ENCODE data around the gene SMC1B.

SMC1B gene

GRCh38 chr22:45305456-45306075 is 107.8 kb downstream of the SMC1B start:
- 0 out of 2 replicates have a peak, but pooled peaks cover 5% of the 10 kb centered on the region for H3K27me3 ChIP-seq (ENCODE audit: insufficient read depth, low read length)
- H3K36me3 ChIP-seq (ENCODE audit: insufficient read depth, low read length) = no peaks in the 10 kb centered on the region
- H2AFZ ChIP-seq (ENCODE audit: low read length) = no peak overlapping the region
- peaks cover 12% of the 10 kb centered on the region for H3K4me1 ChIP-seq (ENCODE audit: insufficient read depth, low read length, severe bottlenecking)
- H4K20me1 ChIP-seq (ENCODE audit: insufficient read depth, low read length) = no peaks in the 10 kb centered on the region
- H3K9ac ChIP-seq (ENCODE audit: low read length) = no peak overlapping the region
- H3K79me2 ChIP-seq (ENCODE audit: insufficient read depth, low read length) = no peaks in the 10 kb centered on the region
- H3F3A ChIP-seq (ENCODE audit: insufficient read depth, low read length) = no peaks in the 10 kb centered on the region
- H3K4me3 ChIP-seq (ENCODE audit: low read depth, low read length, poor library complexity, severe bottlenecking) = no peak overlapping the region
- H3K9me2 ChIP-seq (ENCODE audit: low read depth, low read length) = no peaks in the 10 kb centered on the region
- no peaks in the 10 kb centered on the region for H3K9me3 ChIP-seq (ENCODE audit: low read length)
- TF ChIP-seq CTCF (IDR thresholded peaks at IDR 0.05; ENCODE audit: low read length) (no peak), EZH2 (IDR thresholded peaks at IDR 0.05; ENCODE audit: borderline replicate concordance, low read length) (no peak)
- H3K4me2 ChIP-seq (ENCODE audit: low read length) = no peak overlapping the region
- no peak overlapping the region for H3K27ac ChIP-seq (ENCODE audit: low read depth, low read length, poor library complexity, severe bottlenecking)

GRCh38 chr22:45304971-45305370 is 108.4 kb downstream of the SMC1B start:
- H3K9me3 ChIP-seq (ENCODE audit: low read length) = no peaks in the 10 kb centered on the region
- H3K4me2 ChIP-seq (ENCODE audit: low read length) = no peak overlapping the region
- H3K27me3 ChIP-seq (ENCODE audit: insufficient read depth, low read length) = 0 out of 2 replicates have a peak, but pooled peaks cover 5% of the 10 kb centered on the region
- H3F3A ChIP-seq (ENCODE audit: insufficient read depth, low read length) = no peaks in the 10 kb centered on the region
- no peak overlapping the region for H3K27ac ChIP-seq (ENCODE audit: low read depth, low read length, poor library complexity, severe bottlenecking)
- H3K9ac ChIP-seq (ENCODE audit: low read length) = no peak overlapping the region
- H3K4me1 ChIP-seq (ENCODE audit: insufficient read depth, low read length, severe bottlenecking) = peaks cover 11% of the 10 kb centered on the region
- H4K20me1 ChIP-seq (ENCODE audit: insufficient read depth, low read length) = no peaks in the 10 kb centered on the region
- H3K36me3 ChIP-seq (ENCODE audit: insufficient read depth, low read length) = no peaks in the 10 kb centered on the region
- TF ChIP-seq CTCF (IDR thresholded peaks at IDR 0.05; ENCODE audit: low read length) (no peak), EZH2 (IDR thresholded peaks at IDR 0.05; ENCODE audit: borderline replicate concordance, low read length) (no peak)
- no peak overlapping the region for H2AFZ ChIP-seq (ENCODE audit: low read length)
- H3K79me2 ChIP-seq (ENCODE audit: insufficient read depth, low read length) = no peaks in the 10 kb centered on the region
- H3K4me3 ChIP-seq (ENCODE audit: low read depth, low read length, poor library complexity, severe bottlenecking) = no peak overlapping the region
- H3K9me2 ChIP-seq (ENCODE audit: low read depth, low read length) = no peaks in the 10 kb centered on the region

GRCh38 chr22:45303181-45303580 is 110.2 kb downstream of the SMC1B start:
- no peaks in the 10 kb centered on the region for H4K20me1 ChIP-seq (ENCODE audit: insufficient read depth, low read length)
- no peak overlapping the region for H3K4me2 ChIP-seq (ENCODE audit: low read length)
- no peaks in the 10 kb centered on the region for H3K36me3 ChIP-seq (ENCODE audit: insufficient read depth, low read length)
- no peak for TF ChIP-seq CTCF (IDR thresholded peaks at IDR 0.05; ENCODE audit: low read length)
- TF ChIP-seq EZH2 (IDR thresholded peaks at IDR 0.05; ENCODE audit: borderline replicate concordance, low read length) = no peak
- no peaks in the 10 kb centered on the region for H3K4me1 ChIP-seq (ENCODE audit: insufficient read depth, low read length, severe bottlenecking)
- H3K9ac ChIP-seq (ENCODE audit: low read length) = no peak overlapping the region
- no peaks in the 10 kb centered on the region for H3F3A ChIP-seq (ENCODE audit: insufficient read depth, low read length)
- 0 out of 2 replicates have a peak, but pooled peaks cover 20% of the 10 kb centered on the region for H3K27me3 ChIP-seq (ENCODE audit: insufficient read depth, low read length)
- no peak overlapping the region for H3K27ac ChIP-seq (ENCODE audit: low read depth, low read length, poor library complexity, severe bottlenecking)
- no peaks in the 10 kb centered on the region for H3K9me3 ChIP-seq (ENCODE audit: low read length)
- no peak overlapping the region for H2AFZ ChIP-seq (ENCODE audit: low read length)
- H3K9me2 ChIP-seq (ENCODE audit: low read depth, low read length) = no peaks in the 10 kb centered on the region
- no peaks in the 10 kb centered on the region for H3K79me2 ChIP-seq (ENCODE audit: insufficient read depth, low read length)
- no peak overlapping the region for H3K4me3 ChIP-seq (ENCODE audit: low read depth, low read length, poor library complexity, severe bottlenecking)
